SK-N-SH treated with all-trans-retinoic acid at 6 μM for 48 hours (cell line): Measurements from ENCODE around the gene RAF1.
"Not testable (repeated sequence)": the region's sequence is repeated elsewhere in the genome, so short reads cannot be mapped to it uniquely, and the experiment has no call there.

Experiments
- ATAC-seq: fragments of 200-7000 bp; cut with Tn5 transposase; 3 replicates; pipeline ENCODE4 v1.9.1; 2020; ENCODE audit warnings: mild to moderate bottlenecking, moderate library complexity
- ARNTL ChIP-seq: fragments of 450-650 bp; formaldehyde crosslinking; IDR thresholded peaks from 2 replicates; pipeline ENCODE4 v1.5.0; 2020; ENCODE audit warnings: low read depth, mild to moderate bottlenecking, moderate library complexity, borderline replicate concordance
- BACH2 ChIP-seq: fragments of 250-450 bp; sonication (Bioruptor Pico); IDR thresholded peaks from 2 replicates; pipeline ENCODE4 v1.9.0; 2021; ENCODE audit warnings: mild to moderate bottlenecking, borderline replicate concordance
- CREB5 ChIP-seq: fragments of 250-450 bp; sonication (Bioruptor Pico); IDR thresholded peaks from 2 replicates; pipeline ENCODE4 v1.5.1; 2020; ENCODE audit warnings: low read depth, mild to moderate bottlenecking, moderate library complexity
- CSDC2 ChIP-seq: fragments of 250-450 bp; sonication (Bioruptor Pico); IDR thresholded peaks from 2 replicates; pipeline ENCODE4 v1.5.0; 2020; ENCODE audit warnings: mild to moderate bottlenecking, moderate library complexity
- CSRNP3 ChIP-seq: fragments of 250-450 bp; sonication (Bioruptor Pico); IDR thresholded peaks from 2 replicates; pipeline ENCODE4 v1.5.1; 2021; ENCODE audit warnings: mild to moderate bottlenecking, moderate library complexity
- ESRRG ChIP-seq: fragments of 250-450 bp; sonication (Bioruptor Pico); IDR thresholded peaks from 2 replicates; pipeline ENCODE4 v1.6.1; 2021; ENCODE audit warnings: mild to moderate bottlenecking
- GLIS3 ChIP-seq: fragments of 250-450 bp; sonication (Bioruptor Pico); IDR thresholded peaks from 2 replicates; pipeline ENCODE4 v1.5.0; 2020; ENCODE audit warnings: mild to moderate bottlenecking, moderate library complexity
- OSR1 ChIP-seq: fragments of 250-450 bp; sonication (Bioruptor Pico); IDR thresholded peaks from 2 replicates; pipeline ENCODE4 v1.8.0; 2022; ENCODE audit warnings: moderate library complexity, mild to moderate bottlenecking, inconsistent platforms
- PPARA ChIP-seq: fragments of 250-450 bp; sonication (Bioruptor Pico); IDR thresholded peaks from 2 replicates; pipeline ENCODE4 v1.5.0; 2020; ENCODE audit warnings: mild to moderate bottlenecking, borderline replicate concordance
- RARB ChIP-seq: fragments of 250-450 bp; sonication (Bioruptor Pico); IDR thresholded peaks from 2 replicates; pipeline ENCODE4 v1.8.0; 2021; ENCODE audit warnings: mild to moderate bottlenecking, moderate library complexity
- SNAI2 ChIP-seq: fragments of 250-450 bp; sonication (Bioruptor Pico); IDR thresholded peaks from 2 replicates; pipeline ENCODE4 v1.5.0; 2020; ENCODE audit warnings: mild to moderate bottlenecking, moderate library complexity
- TCF4 ChIP-seq: fragments of 250-450 bp; sonication (Bioruptor Pico); IDR thresholded peaks from 2 replicates; pipeline ENCODE4 v1.8.0; 2021; ENCODE audit warnings: mild to moderate bottlenecking, moderate library complexity, borderline replicate concordance
- TOX ChIP-seq: fragments of 250-450 bp; sonication (Bioruptor Pico); IDR thresholded peaks from 2 replicates; pipeline ENCODE4 v1.8.0; 2021; ENCODE audit warnings: mild to moderate bottlenecking, moderate library complexity, borderline replicate concordance
- ZFP3 ChIP-seq: fragments of 250-450 bp; sonication (Bioruptor Pico); IDR thresholded peaks from 2 replicates; pipeline ENCODE4 v1.5.0; 2020; ENCODE audit warnings: mild to moderate bottlenecking, moderate library complexity
- ZFP30 ChIP-seq: fragments of 450-650 bp; formaldehyde crosslinking; IDR thresholded peaks from 2 replicates; pipeline ENCODE4 v1.5.0; 2022; ENCODE audit warnings: mild to moderate bottlenecking, moderate library complexity
- ZNF8 ChIP-seq: fragments of 450-650 bp; formaldehyde crosslinking; IDR thresholded peaks from 2 replicates; pipeline ENCODE4 v1.5.0; 2020; ENCODE audit warnings: mild to moderate bottlenecking, moderate library complexity
- TF ChIP-seq, protein P1 (sequence below): fragments of 250-450 bp; sonication (Bioruptor Pico); IDR thresholded peaks from 2 replicates; pipeline ENCODE4 v1.8.0; 2020; ENCODE audit warnings: mild to moderate bottlenecking, moderate library complexity, borderline replicate concordance
- TF ChIP-seq, protein P2 (sequence below): fragments of 250-450 bp; sonication (Bioruptor Pico); IDR thresholded peaks from 2 replicates; pipeline ENCODE4 v1.5.0; 2020; ENCODE audit warnings: mild to moderate bottlenecking, moderate library complexity
- TF ChIP-seq, protein P3 (sequence below): fragments of 250-450 bp; sonication (Bioruptor Pico); IDR thresholded peaks from 2 replicates; pipeline ENCODE4 v1.8.0; 2021; ENCODE audit warnings: low read depth, mild to moderate bottlenecking, moderate library complexity, borderline replicate concordance

RAF1 gene

DNA sequence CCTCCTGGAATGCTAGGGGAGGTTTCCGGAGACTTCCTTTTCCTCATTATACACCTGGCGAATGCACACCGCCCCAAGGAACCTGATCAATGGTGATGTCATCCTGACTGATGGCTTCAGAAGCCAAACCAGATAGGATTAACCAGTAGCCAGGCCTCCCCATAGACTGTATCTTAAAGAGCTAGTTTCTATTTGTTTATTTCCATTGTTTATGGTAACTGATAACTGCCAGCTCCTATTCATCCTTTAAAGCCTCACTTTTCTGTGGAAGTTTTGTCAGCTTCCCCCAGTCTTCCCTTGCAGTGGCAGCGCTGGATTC is 118.5 kb downstream of the RAF1 start, which contains the start of gene MKRN2OS:
Gene MKRN2OS (minus strand): TSS at position 27 of the 319 bp plus-strand sequence. CDS start 35 bp downstream, outside the sequence.
- no peak for TF ChIP-seq CSRNP3 (CRISPR knock-in tag)
- peak; percentile 90 for TF ChIP-seq ZFP3 (CRISPR knock-in tag)
- TF ChIP-seq, all 23 proteins: peak for 1
- ATAC-seq: peak; percentile 45; the same call in 2 of the 3 replicates

DNA sequence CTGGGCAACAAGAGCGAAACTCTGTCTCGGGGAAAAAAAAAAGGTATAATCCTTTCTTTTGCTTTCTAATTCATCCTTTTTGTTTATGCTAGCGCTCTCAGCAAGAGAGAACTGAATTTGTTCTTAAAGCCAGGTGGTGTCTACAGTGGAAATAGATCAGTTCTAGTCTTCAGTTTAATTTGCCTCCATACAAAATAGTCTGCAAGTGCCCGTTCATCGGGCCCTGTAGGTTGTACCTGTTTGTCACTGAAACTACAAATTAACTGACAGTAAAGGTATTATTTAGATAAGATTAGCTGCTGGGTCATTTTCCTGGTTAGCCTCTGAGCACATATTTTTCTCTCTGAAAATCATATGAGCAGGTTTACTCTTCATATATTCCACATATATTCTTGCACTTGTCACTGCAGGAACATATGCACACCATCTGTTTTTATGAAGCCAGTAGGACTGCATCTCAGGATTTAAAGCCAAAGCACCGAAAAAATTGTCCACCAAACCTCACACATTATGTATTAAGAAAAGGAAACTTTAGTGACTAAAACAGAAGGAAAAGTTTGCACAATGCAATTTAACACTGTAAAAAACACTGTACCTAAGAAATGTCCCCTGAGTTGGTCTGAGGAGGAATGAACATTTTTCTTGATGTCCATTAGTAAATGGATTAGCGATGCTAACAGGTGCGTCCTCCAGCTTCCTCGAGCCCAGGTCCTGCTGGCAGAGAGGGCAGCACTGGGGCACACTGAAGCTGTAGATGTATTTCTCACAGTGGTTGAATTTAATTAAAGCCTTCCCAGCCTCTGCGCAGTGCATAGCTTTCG is 119.1 kb downstream of the RAF1 start:
- TF ChIP-seq TCF4 (CRISPR knock-in tag): no peak
- TF ChIP-seq, protein P1, sequence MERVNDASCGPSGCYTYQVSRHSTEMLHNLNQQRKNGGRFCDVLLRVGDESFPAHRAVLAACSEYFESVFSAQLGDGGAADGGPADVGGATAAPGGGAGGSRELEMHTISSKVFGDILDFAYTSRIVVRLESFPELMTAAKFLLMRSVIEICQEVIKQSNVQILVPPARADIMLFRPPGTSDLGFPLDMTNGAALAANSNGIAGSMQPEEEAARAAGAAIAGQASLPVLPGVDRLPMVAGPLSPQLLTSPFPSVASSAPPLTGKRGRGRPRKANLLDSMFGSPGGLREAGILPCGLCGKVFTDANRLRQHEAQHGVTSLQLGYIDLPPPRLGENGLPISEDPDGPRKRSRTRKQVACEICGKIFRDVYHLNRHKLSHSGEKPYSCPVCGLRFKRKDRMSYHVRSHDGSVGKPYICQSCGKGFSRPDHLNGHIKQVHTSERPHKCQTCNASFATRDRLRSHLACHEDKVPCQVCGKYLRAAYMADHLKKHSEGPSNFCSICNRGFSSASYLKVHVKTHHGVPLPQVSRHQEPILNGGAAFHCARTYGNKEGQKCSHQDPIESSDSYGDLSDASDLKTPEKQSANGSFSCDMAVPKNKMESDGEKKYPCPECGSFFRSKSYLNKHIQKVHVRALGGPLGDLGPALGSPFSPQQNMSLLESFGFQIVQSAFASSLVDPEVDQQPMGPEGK (CRISPR knock-in tag): no peak
- TF ChIP-seq RARB (CRISPR knock-in tag): no peak
- TF ChIP-seq GLIS3 (CRISPR knock-in tag): no peak
- TF ChIP-seq CSDC2 (CRISPR knock-in tag): no peak
- no peak for TF ChIP-seq OSR1 (CRISPR knock-in tag)
- no peak for TF ChIP-seq SNAI2 (CRISPR knock-in tag)
- no peak for TF ChIP-seq CREB5 (CRISPR knock-in tag)
- TF ChIP-seq ARNTL (CRISPR knock-in tag): no peak
- TF ChIP-seq, protein P2, sequence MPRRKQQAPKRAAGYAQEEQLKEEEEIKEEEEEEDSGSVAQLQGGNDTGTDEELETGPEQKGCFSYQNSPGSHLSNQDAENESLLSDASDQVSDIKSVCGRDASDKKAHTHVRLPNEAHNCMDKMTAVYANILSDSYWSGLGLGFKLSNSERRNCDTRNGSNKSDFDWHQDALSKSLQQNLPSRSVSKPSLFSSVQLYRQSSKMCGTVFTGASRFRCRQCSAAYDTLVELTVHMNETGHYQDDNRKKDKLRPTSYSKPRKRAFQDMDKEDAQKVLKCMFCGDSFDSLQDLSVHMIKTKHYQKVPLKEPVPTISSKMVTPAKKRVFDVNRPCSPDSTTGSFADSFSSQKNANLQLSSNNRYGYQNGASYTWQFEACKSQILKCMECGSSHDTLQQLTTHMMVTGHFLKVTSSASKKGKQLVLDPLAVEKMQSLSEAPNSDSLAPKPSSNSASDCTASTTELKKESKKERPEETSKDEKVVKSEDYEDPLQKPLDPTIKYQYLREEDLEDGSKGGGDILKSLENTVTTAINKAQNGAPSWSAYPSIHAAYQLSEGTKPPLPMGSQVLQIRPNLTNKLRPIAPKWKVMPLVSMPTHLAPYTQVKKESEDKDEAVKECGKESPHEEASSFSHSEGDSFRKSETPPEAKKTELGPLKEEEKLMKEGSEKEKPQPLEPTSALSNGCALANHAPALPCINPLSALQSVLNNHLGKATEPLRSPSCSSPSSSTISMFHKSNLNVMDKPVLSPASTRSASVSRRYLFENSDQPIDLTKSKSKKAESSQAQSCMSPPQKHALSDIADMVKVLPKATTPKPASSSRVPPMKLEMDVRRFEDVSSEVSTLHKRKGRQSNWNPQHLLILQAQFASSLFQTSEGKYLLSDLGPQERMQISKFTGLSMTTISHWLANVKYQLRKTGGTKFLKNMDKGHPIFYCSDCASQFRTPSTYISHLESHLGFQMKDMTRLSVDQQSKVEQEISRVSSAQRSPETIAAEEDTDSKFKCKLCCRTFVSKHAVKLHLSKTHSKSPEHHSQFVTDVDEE (CRISPR knock-in tag): no peak
- no peak for TF ChIP-seq ZFP30
- TF ChIP-seq BACH2 (CRISPR knock-in tag): no peak
- no peak for TF ChIP-seq CSRNP3 (CRISPR knock-in tag)
- no peak for TF ChIP-seq PPARA (CRISPR knock-in tag)
- TF ChIP-seq ESRRG (CRISPR knock-in tag): no peak
- no peak for TF ChIP-seq TOX (CRISPR knock-in tag)
- peak; percentile 50 for ATAC-seq

- not testable (repeated sequence) for ATAC-seq
Measured at GRCh38 chr3:12543497-12543896, 120.4 kb downstream of the RAF1 start.

DNA sequence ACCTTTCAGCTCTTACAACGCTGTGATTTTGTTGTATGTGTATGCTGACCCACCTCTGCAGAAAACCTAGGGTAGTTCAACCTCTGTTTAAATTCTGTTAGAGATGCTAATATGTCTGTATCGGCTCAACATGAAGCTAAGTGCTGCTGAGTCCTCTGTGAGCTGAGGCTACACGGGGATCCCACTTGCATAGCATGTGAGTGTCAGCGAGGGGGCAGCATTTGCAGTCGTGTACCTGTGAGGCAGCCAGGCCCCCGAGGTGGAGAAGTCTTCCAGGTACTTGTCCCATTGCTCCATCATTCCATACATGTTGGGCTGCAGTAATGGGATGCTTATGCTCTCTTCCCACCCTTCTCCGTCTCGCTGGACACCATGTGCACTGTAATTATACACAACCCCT is 122.3 kb downstream of the RAF1 start:
- no peak for TF ChIP-seq GLIS3 (CRISPR knock-in tag)
- TF ChIP-seq, protein P3, sequence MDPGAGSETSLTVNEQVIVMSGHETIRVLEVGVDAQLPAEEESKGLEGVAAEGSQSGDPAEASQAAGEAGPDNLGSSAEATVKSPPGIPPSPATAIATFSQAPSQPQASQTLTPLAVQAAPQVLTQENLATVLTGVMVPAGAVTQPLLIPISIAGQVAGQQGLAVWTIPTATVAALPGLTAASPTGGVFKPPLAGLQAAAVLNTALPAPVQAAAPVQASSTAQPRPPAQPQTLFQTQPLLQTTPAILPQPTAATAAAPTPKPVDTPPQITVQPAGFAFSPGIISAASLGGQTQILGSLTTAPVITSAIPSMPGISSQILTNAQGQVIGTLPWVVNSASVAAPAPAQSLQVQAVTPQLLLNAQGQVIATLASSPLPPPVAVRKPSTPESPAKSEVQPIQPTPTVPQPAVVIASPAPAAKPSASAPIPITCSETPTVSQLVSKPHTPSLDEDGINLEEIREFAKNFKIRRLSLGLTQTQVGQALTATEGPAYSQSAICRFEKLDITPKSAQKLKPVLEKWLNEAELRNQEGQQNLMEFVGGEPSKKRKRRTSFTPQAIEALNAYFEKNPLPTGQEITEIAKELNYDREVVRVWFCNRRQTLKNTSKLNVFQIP (CRISPR knock-in tag): no peak
- no peak for TF ChIP-seq ZNF8 (CRISPR knock-in tag)
- no peak for TF ChIP-seq CREB5 (CRISPR knock-in tag)
- TF ChIP-seq TCF4 (CRISPR knock-in tag): no peak
- ATAC-seq: peak; percentile 55
